ENCODE results near the gene AAGAB.
A peak's percentile ranks its signal among the peaks of the same experiment; 100 is the strongest.

Gene AAGAB

GRCh38 chr15:67177752-67178151 lies 76.7 kb downstream of the AAGAB start:
- TF ChIP-seq CTCF (IDR thresholded peaks at IDR 0.05): no peak
- DNase-seq (ENCODE audit: low spot score): no peak
- no peak overlapping the region for H3K4me3 ChIP-seq
- H3K27ac ChIP-seq: peak overlapping the region in 1 of 2 donors; percentile 21

GRCh38 chr15:67176195-67176971 lies 78.1 kb downstream of the AAGAB start:
- Histone ChIP-seq H3K4me3 (peak overlapping the region; percentile 4), H3K27ac (peak overlapping the region in 1 of 2 donors; percentile 69)
- no peak for DNase-seq (ENCODE audit: low spot score)
- TF ChIP-seq CTCF (IDR thresholded peaks at IDR 0.05): no peak

GRCh38 chr15:67175643-67176071 lies 78.8 kb downstream of the AAGAB start:
- no peak for DNase-seq (ENCODE audit: low spot score)
- Histone ChIP-seq H3K27ac (peak overlapping the region in 1 of 2 donors; percentile 69), H3K4me3 (no peak overlapping the region)
- TF ChIP-seq CTCF (IDR thresholded peaks at IDR 0.05): no peak

- TF ChIP-seq CTCF (IDR thresholded peaks at IDR 0.05): no peak
- H3K27ac ChIP-seq: peak overlapping the region in 1 of 2 donors; percentile 69
- no peak for DNase-seq (ENCODE audit: low spot score)
- H3K4me3 ChIP-seq: no peak overlapping the region
Observed at GRCh38 chr15:67174864-67175573, 79.4 kb downstream of the AAGAB start.

- no peak for DNase-seq (ENCODE audit: low spot score)
- Histone ChIP-seq H3K27ac (no peak overlapping the region), H3K4me3 (no peak overlapping the region)
- TF ChIP-seq CTCF (IDR thresholded peaks at IDR 0.05): no peak
Observed at GRCh38 chr15:67174446-67174845, 80.0 kb downstream of the AAGAB start.

GRCh38 chr15:67173786-67174185 lies 80.7 kb downstream of the AAGAB start:
- Histone ChIP-seq H3K27ac (no peak overlapping the region), H3K4me3 (no peak overlapping the region)
- TF ChIP-seq CTCF (IDR thresholded peaks at IDR 0.05): no peak
- no peak for DNase-seq (ENCODE audit: low spot score)

Measured in coronary artery (tissue), 2 donors.